ENCODE data around the gene ELOF1. TPM values are rescaled to one million over a fixed set of nuclear protein-coding genes. Genes with fewer than 3 reads are reported as not detected.
"Not testable (repeated sequence)": the region's sequence is repeated elsewhere in the genome, so short reads cannot be mapped to it uniquely, and the experiment has no call there.

The ELOF1 gene
- polyA plus RNA-seq, 1 donor: 31.8 TPM

DNA sequence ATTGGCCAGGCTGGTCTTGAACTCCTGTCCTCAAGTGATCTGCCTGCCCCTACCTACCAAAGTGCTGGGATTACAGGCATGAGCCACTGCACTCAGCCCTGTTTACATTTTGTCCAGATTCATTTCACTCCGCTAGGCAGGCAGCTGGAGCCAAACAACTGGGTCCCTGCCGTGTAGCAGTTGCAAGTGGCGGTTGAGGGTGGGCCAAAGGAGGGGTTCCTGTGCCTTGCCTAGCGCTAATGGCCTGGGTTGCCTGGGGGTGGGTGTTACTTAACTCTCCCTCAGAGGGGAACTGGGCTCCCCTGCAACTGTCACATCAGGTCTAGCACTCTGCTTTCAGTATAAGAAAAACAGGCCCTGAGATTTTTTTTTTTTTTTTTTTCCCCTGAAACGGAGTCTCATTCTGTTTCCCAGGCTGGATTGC, 11.0 kb upstream of the ELOF1 start:
- DNase-seq (ENCODE audit: low read depth): no peak

DNA sequence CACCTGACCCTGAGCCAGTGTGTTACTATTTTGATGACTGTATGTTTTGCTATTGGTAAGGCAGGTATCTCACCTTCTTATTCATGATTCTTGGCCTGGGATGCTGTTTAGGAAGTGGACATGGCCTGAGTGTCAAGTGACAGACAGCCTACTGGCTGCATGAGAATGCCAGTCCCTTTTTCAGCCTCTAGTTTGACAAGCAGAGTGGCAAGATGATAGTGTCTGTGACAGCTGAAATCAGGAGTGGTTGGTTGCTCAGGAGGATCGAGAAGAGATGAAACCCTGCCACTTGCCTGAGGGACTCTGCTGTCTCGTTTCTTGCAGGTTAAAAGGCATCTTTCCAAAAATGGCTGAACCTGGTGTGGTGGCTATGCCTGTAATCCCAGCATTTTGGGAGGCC, 7.1 kb upstream of the ELOF1 start:
- no peak for DNase-seq (ENCODE audit: low read depth)

GRCh38 chr19:11565649-11565980, 6.6 kb upstream of the ELOF1 start:
- DNase-seq (ENCODE audit: low read depth): not testable (repeated sequence)

DNA sequence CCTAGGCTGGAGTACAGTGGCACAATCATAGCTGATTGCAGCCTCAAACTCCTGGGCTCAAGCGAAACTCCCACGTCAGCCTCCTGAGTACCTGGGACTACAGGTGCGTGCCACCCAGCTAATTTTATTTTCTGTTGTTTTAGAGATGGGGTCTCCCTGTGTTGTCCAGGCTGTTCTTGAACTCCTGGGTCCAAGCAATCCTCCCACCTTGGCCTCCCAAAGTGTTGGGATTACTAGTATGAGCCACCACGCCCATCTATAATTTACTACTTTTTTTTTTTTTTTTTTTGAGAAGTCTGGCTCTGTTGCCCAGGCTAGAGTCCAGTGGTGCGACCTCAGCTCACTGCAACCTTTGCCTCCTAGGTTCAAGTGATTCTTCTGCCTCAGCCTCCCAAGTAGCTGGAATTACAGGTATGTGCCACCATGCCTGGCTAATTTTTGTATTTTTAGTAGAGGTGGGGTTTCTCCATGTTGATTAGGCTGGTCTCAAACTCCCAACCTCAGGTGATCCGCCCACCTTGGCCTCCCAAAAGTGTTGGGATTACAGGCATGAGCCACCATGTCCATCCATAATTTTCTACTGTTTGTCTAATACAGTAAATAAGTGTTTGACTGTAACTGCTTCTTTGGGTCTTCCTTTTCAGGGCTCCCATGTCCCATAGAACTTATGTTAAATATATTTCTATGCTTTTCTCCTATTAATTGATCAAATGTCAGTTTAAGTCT, 5.2 kb upstream of the ELOF1 start:
- DNase-seq (ENCODE audit: low read depth): not testable (repeated sequence)

DNA sequence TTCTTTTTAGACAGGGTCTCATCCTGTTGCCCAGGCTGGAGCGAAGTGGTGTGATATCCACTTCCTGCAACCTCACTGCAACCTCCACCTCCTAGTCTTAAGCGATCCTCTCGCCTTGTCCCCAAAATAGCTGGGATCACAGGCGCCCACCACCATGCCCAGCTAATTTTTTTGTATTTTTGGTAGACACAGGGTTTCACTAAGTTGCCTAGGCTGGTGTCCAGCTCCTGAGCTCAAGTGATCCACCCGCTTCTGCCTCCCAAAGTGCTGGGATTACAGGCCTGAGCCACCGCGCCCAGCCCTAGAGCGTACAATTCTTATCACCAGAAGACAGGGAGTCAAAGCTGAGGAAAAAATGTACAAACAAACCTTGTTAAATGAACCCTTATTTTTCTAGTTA, 4.5 kb upstream of the ELOF1 start:
- DNase-seq (ENCODE audit: low read depth): no peak

- no peak for DNase-seq (ENCODE audit: low read depth)
Measured at GRCh38 chr19:11560404-11561051, 1.5 kb upstream of the ELOF1 start.

- no peak for DNase-seq (ENCODE audit: low read depth)
Measured at GRCh38 chr19:11556634-11557420, 2.2 kb downstream of the ELOF1 start.

DNA sequence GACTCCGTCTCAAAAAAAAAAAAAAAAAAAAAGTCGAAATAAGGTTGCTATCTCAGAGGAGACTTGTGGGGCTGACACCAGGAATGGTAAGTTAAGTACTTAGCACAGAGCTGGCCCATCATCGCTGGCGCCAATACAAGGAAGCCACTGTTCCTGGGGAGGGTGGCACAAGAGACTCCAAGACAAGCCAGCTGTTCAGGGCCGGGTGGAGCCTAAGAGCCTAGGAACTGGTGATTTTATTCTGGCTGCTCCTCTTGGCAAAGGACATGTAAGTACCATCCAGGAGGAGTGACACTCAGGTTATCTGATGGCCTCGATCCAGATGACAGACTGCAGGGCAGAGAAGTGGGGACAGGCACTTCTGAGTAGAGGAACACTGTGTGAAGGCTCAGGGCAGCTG, 3.8 kb downstream of the ELOF1 start:
- DNase-seq (ENCODE audit: low read depth): no peak

GRCh38 chr19:11554160-11554559, 4.9 kb downstream of the ELOF1 start:
- DNase-seq (ENCODE audit: low read depth): no peak

DNA sequence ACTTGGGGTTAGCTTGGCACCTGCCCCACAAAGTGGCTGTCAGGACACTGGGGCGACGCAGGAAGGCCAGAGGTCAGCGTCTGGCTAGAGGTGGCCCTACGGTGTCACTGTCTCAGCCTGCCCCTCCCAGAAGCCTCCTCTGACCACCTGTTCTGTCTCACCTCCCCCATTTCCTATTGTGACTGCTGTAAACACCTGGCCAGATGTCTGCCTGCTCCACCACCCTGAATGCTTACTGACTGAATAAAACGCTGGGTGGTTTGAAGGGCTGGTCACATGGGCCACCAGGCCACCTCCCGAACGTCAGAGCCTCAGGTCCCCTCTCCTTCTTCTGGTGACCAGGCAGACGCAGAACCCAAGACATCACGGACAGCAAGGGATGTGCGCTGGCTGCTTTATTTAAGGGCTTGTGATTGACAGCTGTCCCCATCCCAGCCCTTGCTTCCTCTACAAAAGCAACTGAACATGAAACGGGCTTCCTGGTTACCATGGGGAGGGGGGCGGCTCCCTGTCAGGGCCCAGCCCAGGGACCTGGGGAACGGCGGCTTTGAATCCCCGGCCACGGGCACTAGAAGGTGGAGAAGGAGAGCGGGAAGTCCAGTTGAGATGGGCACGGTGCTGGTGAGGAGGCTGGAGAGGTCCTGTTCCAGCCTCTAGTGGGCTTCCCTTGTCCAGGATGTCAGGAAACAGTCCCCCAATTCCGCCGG, 6.2 kb downstream of the ELOF1 start:
- no peak for DNase-seq (ENCODE audit: low read depth)

GRCh38 chr19:11551603-11552235, 7.3 kb downstream of the ELOF1 start:
- DNase-seq (ENCODE audit: low read depth): no peak

GRCh38 chr19:11550265-11550664, 8.8 kb downstream of the ELOF1 start:
- no peak for DNase-seq (ENCODE audit: low read depth)

DNA sequence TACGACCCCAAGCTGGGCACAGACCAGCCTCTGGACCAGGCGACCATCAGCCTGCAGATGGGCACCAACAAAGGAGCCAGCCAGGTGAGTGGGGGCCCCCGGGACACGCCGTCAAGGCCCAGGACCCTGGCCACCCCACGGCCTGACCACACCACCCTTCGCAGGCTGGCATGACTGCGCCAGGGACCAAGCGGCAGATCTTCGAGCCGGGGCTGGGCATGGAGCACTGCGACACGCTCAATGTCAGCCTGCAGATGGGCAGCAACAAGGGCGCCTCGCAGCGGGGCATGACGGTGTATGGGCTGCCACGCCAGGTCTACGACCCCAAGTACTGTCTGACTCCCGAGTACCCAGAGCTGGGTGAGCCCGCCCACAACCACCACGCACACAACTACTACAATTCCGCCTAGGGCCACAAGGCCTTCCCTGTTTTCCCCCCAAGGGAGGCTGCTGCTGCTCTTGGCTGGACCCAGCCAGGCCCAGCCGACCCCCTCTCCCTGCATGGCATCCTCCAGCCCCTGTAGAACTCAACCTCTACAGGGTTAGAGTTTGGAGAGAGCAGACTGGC, 9.6 kb downstream of the ELOF1 start:
- DNase-seq (ENCODE audit: low read depth): no peak

DNA sequence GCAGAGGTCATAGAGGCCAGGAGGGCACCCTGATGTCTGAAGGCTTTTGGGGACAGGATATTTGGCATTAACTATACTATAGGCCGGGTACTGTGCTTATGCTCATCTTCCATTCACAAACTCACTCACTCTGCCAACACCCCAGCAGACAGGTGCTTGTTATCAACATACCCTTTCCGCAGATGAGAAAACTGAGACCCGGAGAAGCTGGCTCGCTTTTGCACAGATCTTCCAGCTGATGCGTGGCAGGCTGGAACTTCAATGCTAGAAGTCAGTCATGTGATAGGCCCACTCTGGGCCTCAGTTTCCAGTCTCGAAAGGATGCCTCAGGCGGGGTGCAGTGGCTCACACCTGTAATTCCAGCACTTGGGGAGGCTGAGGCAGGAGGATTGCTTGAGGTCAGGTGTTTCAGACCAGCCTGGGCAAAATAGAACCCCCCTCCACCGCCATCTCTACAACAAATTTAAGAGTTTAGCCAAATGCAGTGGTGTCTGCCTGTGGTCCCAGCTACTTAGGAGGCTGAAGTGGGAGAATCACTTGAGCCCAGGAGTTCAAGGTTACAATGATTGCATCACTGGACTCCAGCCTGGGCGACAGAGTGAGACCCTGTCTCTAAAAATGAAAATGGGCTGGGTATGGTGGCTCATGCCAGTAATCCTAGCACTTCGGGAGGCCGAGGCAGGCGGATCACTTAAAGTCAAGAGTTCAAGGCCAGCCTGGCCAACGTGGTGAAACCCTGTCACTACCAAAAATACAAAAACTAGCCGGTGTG, 10.9 kb downstream of the ELOF1 start:
- no peak for DNase-seq (ENCODE audit: low read depth)

DNA sequence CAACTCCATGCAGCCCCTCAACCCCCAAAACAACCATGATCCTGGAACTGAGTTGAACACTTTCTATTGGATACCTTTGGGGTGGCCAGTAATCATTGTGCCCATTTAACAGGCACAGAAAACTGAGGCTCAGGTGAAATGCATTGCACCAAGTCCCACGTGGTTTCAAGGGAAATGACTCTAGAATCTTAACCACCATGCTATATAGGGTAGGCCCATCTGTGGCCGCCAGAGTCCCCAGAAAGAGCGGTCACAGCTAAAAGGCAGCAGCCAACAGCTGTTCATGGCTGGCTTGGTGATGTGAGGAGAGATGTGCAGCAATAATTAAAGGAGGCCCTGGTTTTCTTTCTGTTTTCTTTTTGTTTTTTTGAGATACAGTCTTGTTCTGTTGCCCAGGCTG, 17.8 kb downstream of the ELOF1 start:
- no peak for DNase-seq (ENCODE audit: low read depth)

- no peak for DNase-seq (ENCODE audit: low read depth)
Measured at GRCh38 chr19:11540645-11541044, 18.4 kb downstream of the ELOF1 start.

DNA sequence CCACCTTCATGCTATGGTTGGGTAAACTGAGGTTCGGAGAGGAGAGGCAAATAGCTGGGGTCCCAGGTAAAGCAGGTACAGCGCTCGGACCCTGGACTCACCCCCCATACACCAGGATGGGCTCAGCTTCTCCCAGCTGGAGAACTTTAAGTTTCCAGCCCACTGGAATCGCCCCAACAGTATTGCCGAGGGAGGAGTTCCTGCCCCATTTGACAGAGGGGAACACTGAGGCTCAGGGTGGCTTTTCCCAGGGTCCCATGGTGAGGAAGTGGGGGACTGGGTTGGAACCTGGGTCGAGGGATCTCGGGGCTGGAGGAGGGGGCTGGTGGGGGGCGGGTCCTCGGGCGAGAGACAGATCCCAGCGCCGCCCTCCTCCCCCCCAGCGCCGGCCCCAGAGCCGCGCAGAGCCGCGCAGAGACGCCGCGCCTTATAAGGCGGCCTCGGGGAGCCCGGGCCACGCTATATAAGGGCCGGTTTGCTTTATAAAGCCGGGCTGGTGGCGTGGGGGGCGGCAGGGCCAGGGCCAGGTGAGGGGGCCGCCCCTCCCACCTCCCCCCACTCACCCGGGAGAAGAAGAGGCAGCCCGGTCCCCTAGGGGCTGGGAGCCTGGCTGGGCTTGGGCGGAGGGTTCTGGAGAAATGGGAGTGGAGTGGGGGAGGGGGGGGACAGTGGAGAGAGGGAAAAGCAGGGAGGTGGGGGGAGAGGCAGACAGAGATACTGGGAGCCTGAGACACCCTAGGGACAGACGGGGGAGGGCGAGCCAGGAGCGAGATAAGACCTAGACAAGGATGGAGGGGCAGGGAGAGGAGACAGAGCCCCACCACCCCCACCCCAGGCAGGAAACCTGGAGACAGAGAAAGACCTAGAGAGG, 19.3 kb downstream of the ELOF1 start:
- no peak for DNase-seq (ENCODE audit: low read depth)

- no peak for DNase-seq (ENCODE audit: low read depth)
Measured at GRCh38 chr19:11538232-11539036, 20.6 kb downstream of the ELOF1 start, which contains the start of gene CNN1. TSS of gene CNN1 (plus strand) at chr19:11538851. CDS start at chr19:11538928, 77 bp downstream.

All from forelimb muscle (tissue), 1 donor.